H9 (cell line): ENCODE data around the gene SIGLEC7. TPM values are rescaled to one million over a fixed set of nuclear protein-coding genes. Genes with fewer than 3 reads are reported as not detected.
A peak's percentile ranks its signal among the peaks of the same experiment; 100 is the strongest.

Experiments used
- DNase-seq: peaks from one replicate; pipeline ENCODE4 v3.0.0-alpha.2; 2017
- H2AFZ ChIP-seq: one replicate; pipeline ENCODE4 v1.6.1; 2013; ENCODE audit warnings: mild to moderate bottlenecking, low read length, control low read depth, moderate library complexity
- H2AK5ac ChIP-seq: 2 replicates; pipeline ENCODE4 v1.6.1; 2013; ENCODE audit warnings: low read length, control low read depth, mixed read lengths; ENCODE audit not compliant: insufficient read length
- H2BK120ac ChIP-seq: one replicate; pipeline ENCODE4 v1.6.1; 2013; ENCODE audit warnings: low read depth, mild to moderate bottlenecking, low read length, control low read depth, inconsistent platforms; ENCODE audit not compliant: poor library complexity, severe bottlenecking
- H2BK12ac ChIP-seq: 2 replicates; pipeline ENCODE4 v1.6.1; 2013; ENCODE audit warnings: low read length, control low read depth, mixed read lengths, low read depth; ENCODE audit not compliant: insufficient read length
- H2BK15ac ChIP-seq: 2 replicates; pipeline ENCODE4 v1.6.1; 2013; ENCODE audit warnings: low read depth, low read length, control low read depth
- H2BK20ac ChIP-seq: one replicate; pipeline ENCODE4 v1.6.1; 2013; ENCODE audit warnings: low read depth, mild to moderate bottlenecking, low read length, control low read depth, inconsistent platforms; ENCODE audit not compliant: poor library complexity, severe bottlenecking
- H2BK5ac ChIP-seq: 2 replicates; pipeline ENCODE4 v1.6.1; 2013; ENCODE audit warnings: low read length, control low read depth, mixed read lengths; ENCODE audit not compliant: insufficient read length
- H3K14ac ChIP-seq: 2 replicates; pipeline ENCODE4 v1.6.1; 2013; ENCODE audit warnings: low read length, control low read depth; ENCODE audit not compliant: insufficient read depth
- H3K18ac ChIP-seq: 2 replicates; pipeline ENCODE4 v1.6.1; 2013; ENCODE audit warnings: low read depth, mild to moderate bottlenecking, mixed read lengths, low read length, control low read depth; ENCODE audit not compliant: insufficient read length
- H3K23ac ChIP-seq: 2 replicates; pipeline ENCODE4 v1.6.1; 2013; ENCODE audit warnings: low read length, control low read depth, mixed read lengths, low read depth; ENCODE audit not compliant: insufficient read length
- H3K23me2 ChIP-seq: 2 replicates; pipeline ENCODE4 v1.6.1; 2013; ENCODE audit warnings: low read depth, mild to moderate bottlenecking, mixed read lengths, low read length, control low read depth; ENCODE audit not compliant: insufficient read length, poor library complexity, severe bottlenecking
- H3K27ac ChIP-seq: 2 replicates; pipeline ENCODE4 v1.5.1; 2013; ENCODE audit warnings: low read length, control low read depth, mixed read lengths, low read depth; ENCODE audit not compliant: insufficient read length
- H3K27me3 ChIP-seq: 2 replicates; pipeline ENCODE4 v1.6.1; 2013; ENCODE audit warnings: low read length, control low read depth, inconsistent platforms; ENCODE audit not compliant: insufficient read depth
- H3K4ac ChIP-seq: 2 replicates; pipeline ENCODE4 v1.6.1; 2013; ENCODE audit warnings: low read depth, mild to moderate bottlenecking, control low read depth, inconsistent platforms, low read length, moderate library complexity
- H3K4me1 ChIP-seq: 2 replicates; pipeline ENCODE4 v1.6.1; 2013; ENCODE audit warnings: low read length, control low read depth, inconsistent platforms; ENCODE audit not compliant: insufficient read depth
- H3K4me2 ChIP-seq: 2 replicates; pipeline ENCODE4 v1.6.1; 2013; ENCODE audit warnings: low read length, control low read depth, mixed read lengths; ENCODE audit not compliant: insufficient read length, insufficient read depth
- H3K56ac ChIP-seq: 2 replicates; pipeline ENCODE4 v1.6.1; 2013; ENCODE audit warnings: low read depth, mild to moderate bottlenecking, mixed read lengths, low read length, control low read depth; ENCODE audit not compliant: insufficient read length
- H3K79me1 ChIP-seq: 2 replicates; pipeline ENCODE4 v1.6.1; 2013; ENCODE audit warnings: low read depth, mild to moderate bottlenecking, moderate library complexity, low read length, control low read depth, inconsistent platforms; ENCODE audit not compliant: insufficient read depth, poor library complexity, severe bottlenecking
- H3K79me2 ChIP-seq: 2 replicates; pipeline ENCODE4 v1.6.1; 2013; ENCODE audit warnings: low read length, control low read depth, inconsistent platforms; ENCODE audit not compliant: insufficient read depth
- H3K9ac ChIP-seq: 2 replicates; pipeline ENCODE4 v1.6.1; 2013; ENCODE audit warnings: low read length, control low read depth, mixed read lengths; ENCODE audit not compliant: insufficient read length; ENCODE audit errors: extremely low read depth
- H3K9me3 ChIP-seq: one replicate; pipeline ENCODE4 v1.6.1; 2013; ENCODE audit warnings: low read depth, low read length, inconsistent platforms; ENCODE audit not compliant: control insufficient read depth
- H3T11ph ChIP-seq: one replicate; pipeline ENCODE4 v1.6.1; 2013; ENCODE audit warnings: mild to moderate bottlenecking, low read length, control low read depth, inconsistent platforms
- H4K20me1 ChIP-seq: one replicate; pipeline ENCODE4 v1.6.1; 2013; ENCODE audit not compliant: control insufficient read depth, insufficient read length, insufficient read depth
- H4K5ac ChIP-seq: 2 replicates; pipeline ENCODE4 v1.6.1; 2013; ENCODE audit warnings: low read depth, mild to moderate bottlenecking, mixed read lengths, low read length, control low read depth; ENCODE audit not compliant: insufficient read length
- H4K8ac ChIP-seq: replicated peaks from 2 replicates; pipeline ENCODE4 v1.6.1; 2013; ENCODE audit warnings: low read length, control low read depth, mixed read lengths, low read depth; ENCODE audit not compliant: insufficient read length
- H4K91ac ChIP-seq: 2 replicates; pipeline ENCODE4 v1.6.1; 2013; ENCODE audit warnings: low read depth, mild to moderate bottlenecking, moderate library complexity, mixed read lengths, low read length, control low read depth; ENCODE audit not compliant: insufficient read length
- H3K27ac Mint-ChIP-seq, 3 experiments: 2 replicates in 2 of 3; 3 replicates in 1 of 3; pipeline ENCODE4 v1.8.0; 2020 to 2021; ENCODE audit warnings: mixed read lengths in 3 of 3, mild to moderate bottlenecking in 1 of 3, moderate library complexity in 1 of 3
- H3K27me3 Mint-ChIP-seq: 2 replicates; pipeline ENCODE4 v1.8.0; 2021; ENCODE audit warnings: low read depth, mild to moderate bottlenecking, moderate library complexity, mixed read lengths
- H3K36me3 Mint-ChIP-seq, 3 experiments: 2 replicates in 2 of 3; 3 replicates in 1 of 3; pipeline ENCODE4 v1.8.0; 2020 to 2021; ENCODE audit warnings: low read depth in 3 of 3, mixed read lengths in 3 of 3; ENCODE audit not compliant: insufficient read depth in 1 of 3
- H3K4me1 Mint-ChIP-seq, 2 experiments: 2 replicates each; pipeline ENCODE4 v1.8.0; 2020; ENCODE audit warnings: mixed read lengths in 2 of 2
- H3K4me3 Mint-ChIP-seq, 2 experiments: 2 replicates in 1 of 2; 3 replicates in 1 of 2; pipeline ENCODE4 v1.8.0; 2020 to 2021; ENCODE audit warnings: mild to moderate bottlenecking in 2 of 2, mixed read lengths in 2 of 2, moderate library complexity in 1 of 2
- H3K9me3 Mint-ChIP-seq, 2 experiments: 2 replicates in 1 of 2; 3 replicates in 1 of 2; pipeline ENCODE4 v1.8.0; 2020; ENCODE audit warnings: mild to moderate bottlenecking in 2 of 2, mixed read lengths in 2 of 2, moderate library complexity in 1 of 2
- CTCF ChIP-seq: fragments of 200-600 bp; sonication (generic); conservative IDR thresholded peaks from 3 replicates; pipeline ENCODE4 v1.8.0; 2021; ENCODE audit warnings: antibody characterized with exemption, mild to moderate bottlenecking
- WGBS: extraction: QIAGEN DNeasy Blood & Tissue Kit; methylation state at CpG from one replicate; pipeline ENCODE4 v1.1.7; 2013; ENCODE audit warnings: missing lambda C conversion rate, low lambda C conversion rate, mixed read lengths; ENCODE audit not compliant: insufficient read length; ENCODE audit errors: extremely low coverage; 5-methylcytosine and 5-hydroxymethylcytosine counted together
- total RNA-seq: library from RNA; stranded (reverse); gene quantifications from 2 replicates; pipeline ENCODE4 v1.2.1, GENCODE V29; 2021

SIGLEC7 gene
- total RNA-seq, 1 experiment from 2014 or later, result not detected

GRCh38 chr19:51108805-51109146, 33.3 kb upstream of the SIGLEC7 start:
- Mint-ChIP-seq H3K4me1 (peaks cover 8 to 9% of the 10 kb centered on the region in 2 experiments), H3K27ac (peak overlapping the region in 1 of 3 experiments; percentile 85; a peak in 1 of 7 replicates), H3K4me3 (peak overlapping the region; percentile 97 to 98), H3K36me3 (peaks cover 0 to 2% (median under 1%) of the 10 kb centered on the region in 3 experiments; a peak in 2 of 7 replicates), H3K27me3 (peaks cover 12% of the 10 kb centered on the region), H3K9me3 (no peaks in the 10 kb centered on the region; a peak in 1 of 5 replicates)
- no CpG with 5 or more reads among the region's 15 CpGs for WGBS
- H2AK5ac ChIP-seq, result no peak overlapping the region
- no peak overlapping the region for H3K56ac ChIP-seq
- no peak overlapping the region for H2BK20ac ChIP-seq
- H3K23ac ChIP-seq, result no peak overlapping the region
- no peak overlapping the region for H2BK5ac ChIP-seq
- no peak overlapping the region for H3K27ac ChIP-seq
- H3K4me1 ChIP-seq, result peaks cover 3% of the 10 kb centered on the region; the same call in 1 of the 2 replicates
- H4K20me1 ChIP-seq, result no peaks in the 10 kb centered on the region
- no peaks in the 10 kb centered on the region for H3K27me3 ChIP-seq
- no peak overlapping the region for H3T11ph ChIP-seq
- H3K23me2 ChIP-seq, result peaks cover 6% of the 10 kb centered on the region
- TF ChIP-seq CTCF, result no peak
- no peak overlapping the region for H3K18ac ChIP-seq
- no peak overlapping the region for H2AFZ ChIP-seq
- no peaks in the 10 kb centered on the region for H3K79me2 ChIP-seq
- no peak overlapping the region for H4K5ac ChIP-seq
- H3K4me2 ChIP-seq, result peak overlapping the region; percentile 48
- no peak overlapping the region for H3K4ac ChIP-seq
- no peak overlapping the region for H3K9ac ChIP-seq
- DNase-seq, result no peak
- no peak overlapping the region for H4K91ac ChIP-seq
- no peak overlapping the region for H2BK12ac ChIP-seq
- H3K9me3 ChIP-seq, result no peaks in the 10 kb centered on the region
- H2BK15ac ChIP-seq, result no peak overlapping the region
- no peak overlapping the region for H3K14ac ChIP-seq
- H4K8ac ChIP-seq, result no peak overlapping the region
- no peak overlapping the region for H2BK120ac ChIP-seq
- no peaks in the 10 kb centered on the region for H3K79me1 ChIP-seq
